Hypothalamus (tissue), 51 donors: ENCODE results near the gene RO60.
A peak's percentile ranks its signal among the peaks of the same experiment; 100 is the strongest.
"Not testable (repeated sequence)": the region's sequence is repeated elsewhere in the genome, so short reads cannot be mapped to it uniquely, and the experiment has no call there.

Source experiments
- DNase-seq, 51 donors: peaks; one replicate each; lab custom pipeline; 2025; lab: John Stamatoyannopoulos, UW

RO60 gene

DNA sequence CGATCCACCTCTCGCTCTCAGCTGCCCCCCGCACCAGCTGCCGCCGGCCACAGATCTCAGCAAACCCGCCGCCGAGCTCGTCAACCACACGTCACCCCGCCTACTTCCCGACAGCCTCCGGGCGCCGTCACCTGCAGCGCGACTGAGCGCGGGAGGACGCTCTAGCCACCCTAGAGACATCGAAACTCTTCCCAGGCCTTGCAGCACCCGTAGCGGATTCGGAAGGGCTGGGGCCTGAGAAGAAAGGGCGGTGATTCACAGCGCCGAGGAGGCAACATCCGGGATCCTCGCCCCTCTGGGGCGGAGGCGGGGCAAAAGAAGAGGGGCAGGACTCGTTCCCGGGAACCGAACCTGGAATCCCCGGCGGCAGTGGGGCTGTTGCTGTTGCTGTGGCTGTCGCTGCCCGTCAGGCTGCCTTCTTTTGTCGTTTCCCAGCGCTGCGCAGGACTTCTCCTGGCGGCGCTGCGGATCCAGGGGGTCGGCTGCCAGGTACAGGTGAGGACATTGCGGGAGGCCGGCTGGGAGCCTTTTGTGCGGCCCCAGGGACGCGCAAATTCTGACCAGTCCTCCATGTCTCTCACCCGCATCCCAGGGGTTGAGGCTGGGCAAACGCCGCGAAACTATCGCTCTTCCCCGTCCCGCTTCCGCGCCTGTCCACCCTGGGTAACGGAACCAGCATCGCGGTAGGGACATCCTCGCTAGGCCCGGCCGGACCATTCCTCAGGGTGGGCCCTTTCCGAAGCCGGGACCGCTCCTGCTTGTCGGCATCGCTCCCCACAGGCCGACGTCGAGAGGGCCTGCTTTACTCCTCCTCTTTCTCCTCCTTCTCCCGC lies at the start of gene RO60, which contains the start of gene UCHL5:
Gene RO60 (plus strand): TSS at position 331 of the 833 bp plus-strand sequence. CDS start 9,443 bp downstream, outside the sequence.
Gene UCHL5 (minus strand): TSS at position 79 of the 833 bp plus-strand sequence. CDS start 100 bp downstream, outside the sequence.
- peak; percentile 78 to 100 (median 96) for DNase-seq

DNA sequence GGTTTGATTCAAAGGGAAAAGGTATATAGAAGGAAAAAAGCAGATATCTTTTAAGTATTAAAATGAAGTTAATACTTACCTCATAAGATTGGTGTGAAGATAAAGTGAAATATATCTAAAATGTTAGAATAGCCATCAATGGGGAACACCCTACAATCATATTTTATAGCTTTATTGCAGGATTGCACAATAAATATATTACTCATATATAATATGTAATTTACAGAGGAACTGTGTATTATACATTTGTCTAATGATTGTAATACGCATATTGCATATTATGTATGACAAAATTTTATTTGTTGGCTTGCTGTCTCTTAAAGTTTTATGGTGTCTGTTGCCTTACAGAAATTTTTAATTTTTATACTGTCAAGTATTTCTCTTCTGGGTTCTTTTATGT lies 48.0 kb upstream of the RO60 start:
- no peak for DNase-seq

DNA sequence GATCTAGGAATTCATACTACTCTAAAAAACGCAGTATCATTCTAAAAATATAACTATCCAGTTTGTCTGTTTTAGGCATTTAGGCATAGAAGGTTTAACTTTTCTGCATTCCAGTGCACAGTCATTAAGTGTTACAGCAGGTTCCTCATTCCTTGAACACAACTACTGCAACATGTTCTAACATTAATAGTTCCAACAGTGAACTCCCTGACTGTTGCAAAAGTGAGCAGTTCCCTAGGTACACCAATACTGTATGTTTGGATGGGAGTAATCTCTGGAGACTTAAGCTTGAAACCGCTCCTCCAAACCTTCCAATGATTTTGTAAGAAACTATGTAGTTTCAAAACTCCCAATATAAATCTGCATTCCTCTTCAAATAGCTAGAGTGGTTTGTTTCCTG lies 46.4 kb upstream of the RO60 start:
- no peak for DNase-seq

DNA sequence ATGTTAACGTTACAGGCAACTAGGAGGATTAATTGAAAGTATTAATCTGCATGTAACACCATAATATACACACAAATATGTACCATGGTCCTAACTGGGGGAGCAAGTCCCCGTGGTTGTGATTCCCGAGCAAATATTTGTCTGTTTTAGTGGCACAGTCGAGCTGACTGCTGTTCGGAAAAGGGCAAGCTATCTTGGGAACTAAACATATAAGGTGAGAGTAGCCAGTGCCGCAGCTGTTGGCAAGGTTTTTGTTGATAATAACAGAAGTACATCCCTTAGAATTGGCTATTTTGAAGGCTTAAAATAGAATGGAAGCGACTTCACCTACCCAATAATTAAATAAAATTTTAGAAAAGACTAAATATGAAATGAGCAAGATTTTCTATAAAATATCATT lies 45.7 kb upstream of the RO60 start:
- no peak for DNase-seq

DNA sequence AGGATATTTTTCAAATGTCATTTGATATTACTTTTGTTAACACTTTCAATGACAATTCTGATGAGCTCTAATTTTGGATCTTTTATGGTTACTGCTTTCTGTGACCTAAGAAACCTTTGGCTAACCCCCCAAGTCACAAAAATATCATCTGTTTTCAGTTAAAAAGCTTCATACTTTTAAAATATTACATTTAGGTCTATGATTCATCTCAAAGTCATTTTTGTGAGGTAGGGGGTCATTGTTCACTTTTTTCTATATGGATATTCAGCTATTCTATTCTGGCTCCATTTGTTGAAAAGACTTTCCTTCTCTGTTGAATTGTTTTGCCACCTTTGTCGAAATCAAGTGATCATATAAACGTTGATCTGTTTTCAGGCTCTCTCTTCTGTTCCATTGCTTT lies 45.0 kb upstream of the RO60 start:
- no peak for DNase-seq

DNA sequence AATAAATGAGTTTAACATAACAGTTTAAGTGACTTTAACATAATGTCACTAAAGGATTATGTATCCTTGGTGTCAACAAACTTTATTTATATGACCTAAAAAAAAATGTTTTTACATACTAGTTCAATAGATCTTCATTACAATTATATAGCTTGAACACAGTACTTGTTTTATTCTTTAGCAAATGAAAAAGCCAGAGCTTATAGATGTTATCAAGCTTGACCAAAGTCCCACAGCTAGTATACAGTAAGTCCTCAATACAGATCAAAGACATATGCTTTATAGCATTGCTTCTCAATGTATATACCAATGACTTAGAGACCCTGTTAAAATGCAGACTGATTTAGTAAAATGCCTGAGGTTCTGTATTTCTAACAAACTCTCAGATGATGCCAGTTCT lies 42.6 kb upstream of the RO60 start:
- DNase-seq: no peak

DNA sequence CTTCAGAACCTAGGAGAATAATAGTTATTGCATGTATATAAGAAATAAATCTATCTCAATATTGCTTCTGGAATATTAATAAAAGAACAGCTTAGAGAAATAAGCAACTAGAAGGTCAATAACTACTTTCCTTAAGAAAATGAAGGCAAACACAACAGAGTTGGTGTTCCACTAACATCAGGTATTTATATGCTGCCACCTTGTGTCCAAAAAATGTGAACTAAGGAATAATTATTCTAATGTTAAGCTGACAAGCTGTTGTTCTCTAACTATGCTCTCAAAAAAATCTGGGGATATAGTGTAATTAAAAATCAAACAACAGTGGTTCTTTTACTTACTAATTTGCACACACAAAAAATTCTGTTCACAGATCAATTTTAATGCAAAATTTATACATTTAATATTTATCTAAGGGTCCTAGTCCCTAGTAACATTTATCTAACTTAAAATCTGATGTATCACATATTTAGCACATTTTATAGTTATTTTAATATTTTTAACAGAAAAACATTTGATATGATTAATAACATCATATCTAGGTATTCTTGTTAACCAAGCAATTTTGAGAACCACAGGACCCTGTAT lies 39.9 kb upstream of the RO60 start:
- DNase-seq: peak in 1 of 51 donors; percentile 31

DNA sequence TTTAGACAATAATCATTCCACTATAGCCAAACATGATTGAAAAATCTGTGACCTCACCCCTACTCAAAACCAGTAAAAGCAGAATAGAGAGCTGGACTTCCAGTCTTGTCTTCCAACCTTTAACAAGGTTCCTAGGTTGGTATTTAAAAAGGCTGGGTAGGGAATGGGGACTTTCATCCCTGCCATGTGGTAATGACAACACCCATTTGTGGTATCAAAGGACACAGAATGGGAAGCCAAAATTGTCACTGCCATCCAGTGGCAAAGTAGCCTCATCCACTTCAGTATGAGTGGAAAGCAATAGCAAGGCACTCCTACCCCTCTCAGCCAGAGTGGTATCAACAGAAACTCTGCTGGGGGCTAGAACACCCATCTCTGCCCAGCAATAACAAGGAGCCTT lies 34.2 kb upstream of the RO60 start:
- DNase-seq: no peak

DNA sequence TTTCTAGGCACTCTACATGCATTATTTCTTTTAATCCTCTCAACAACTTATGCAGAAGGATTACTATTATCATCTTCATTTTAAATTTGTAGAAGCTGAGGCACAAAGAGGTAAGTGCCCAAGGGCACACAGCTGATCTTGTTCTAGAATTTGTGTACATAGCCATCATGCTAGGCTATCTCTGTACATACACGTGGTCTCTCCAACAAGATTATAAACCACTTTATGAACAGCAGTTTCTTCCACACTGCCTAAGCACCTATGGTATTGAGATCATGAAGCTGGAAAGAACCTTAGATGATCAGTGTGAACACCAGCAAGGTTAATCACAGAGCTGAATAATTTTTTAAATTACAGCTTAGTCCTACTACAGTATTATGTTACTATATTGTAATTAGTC lies 29.1 kb upstream of the RO60 start:
- DNase-seq: no peak

DNA sequence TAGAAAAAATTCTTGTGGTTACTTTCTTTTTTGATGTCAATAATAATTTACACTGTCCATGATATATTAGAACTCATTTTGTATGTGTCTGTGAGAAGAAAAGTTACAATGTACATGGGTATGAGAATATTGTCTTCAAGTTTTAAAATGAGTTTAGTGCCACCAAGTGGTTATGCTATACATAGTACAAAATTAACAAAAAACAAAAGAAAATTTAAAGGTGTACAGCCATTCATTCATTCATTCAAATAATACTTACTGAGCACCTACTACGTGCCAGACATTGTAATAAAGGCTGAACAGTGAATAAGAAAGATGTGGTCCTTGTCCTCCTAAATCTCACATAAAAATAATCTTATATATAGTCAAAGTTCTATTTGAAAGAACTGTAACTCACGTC lies 28.0 kb upstream of the RO60 start:
- no peak for DNase-seq

DNA sequence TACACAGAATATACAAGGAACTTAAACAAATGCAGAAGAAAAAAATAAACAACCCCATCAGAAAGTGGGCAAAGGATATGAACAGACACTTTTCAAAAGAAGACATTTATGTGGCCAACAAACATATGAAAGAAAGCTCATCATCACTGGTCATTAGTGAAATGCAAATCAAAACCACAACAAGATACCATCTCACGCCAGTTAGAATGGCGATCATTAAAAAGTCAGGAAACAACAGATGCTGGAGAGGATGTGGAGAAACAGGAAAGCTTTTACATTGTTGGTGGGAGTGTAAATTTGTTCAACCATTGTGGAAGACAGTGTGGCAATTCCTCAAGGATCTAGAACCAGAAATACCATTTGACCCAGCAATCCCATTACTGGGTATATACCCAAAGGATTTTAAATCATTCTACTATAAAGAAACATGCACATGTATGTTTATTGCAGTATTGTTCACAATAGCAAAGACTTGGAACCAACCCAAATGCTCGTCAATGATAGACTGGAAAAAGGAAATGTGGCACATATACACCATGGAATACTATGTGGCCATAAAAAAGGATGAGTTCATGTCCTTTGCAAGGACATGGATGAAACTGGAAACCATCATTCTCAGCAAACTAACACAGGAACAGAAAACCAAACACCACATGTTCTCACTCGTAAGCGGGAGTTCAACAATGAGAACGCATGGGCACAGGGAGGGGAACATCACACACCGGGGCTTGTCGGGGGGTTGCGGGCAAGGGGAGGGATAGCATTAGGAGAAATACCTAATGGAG lies 26.6 kb upstream of the RO60 start:
- DNase-seq: not testable (repeated sequence)

DNA sequence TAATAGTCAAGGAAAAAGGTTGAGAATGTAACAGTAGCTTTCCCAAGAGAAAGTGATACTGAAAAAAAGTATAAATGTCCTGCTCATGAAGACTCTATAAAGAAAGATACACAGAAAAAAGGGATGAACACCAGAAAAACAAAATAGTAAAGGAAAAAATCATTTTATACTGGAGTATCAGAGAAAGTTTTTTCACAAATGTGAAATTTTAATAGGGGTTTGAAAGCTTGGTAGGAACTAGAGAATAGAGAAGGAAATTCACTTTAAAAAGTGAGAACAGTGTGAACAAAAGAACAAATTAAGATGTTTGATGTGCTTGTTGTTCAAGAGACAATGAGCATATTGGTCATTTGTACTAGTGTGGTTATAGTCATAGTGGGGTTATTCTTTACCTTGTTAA lies 25.8 kb upstream of the RO60 start:
- DNase-seq: no peak

DNA sequence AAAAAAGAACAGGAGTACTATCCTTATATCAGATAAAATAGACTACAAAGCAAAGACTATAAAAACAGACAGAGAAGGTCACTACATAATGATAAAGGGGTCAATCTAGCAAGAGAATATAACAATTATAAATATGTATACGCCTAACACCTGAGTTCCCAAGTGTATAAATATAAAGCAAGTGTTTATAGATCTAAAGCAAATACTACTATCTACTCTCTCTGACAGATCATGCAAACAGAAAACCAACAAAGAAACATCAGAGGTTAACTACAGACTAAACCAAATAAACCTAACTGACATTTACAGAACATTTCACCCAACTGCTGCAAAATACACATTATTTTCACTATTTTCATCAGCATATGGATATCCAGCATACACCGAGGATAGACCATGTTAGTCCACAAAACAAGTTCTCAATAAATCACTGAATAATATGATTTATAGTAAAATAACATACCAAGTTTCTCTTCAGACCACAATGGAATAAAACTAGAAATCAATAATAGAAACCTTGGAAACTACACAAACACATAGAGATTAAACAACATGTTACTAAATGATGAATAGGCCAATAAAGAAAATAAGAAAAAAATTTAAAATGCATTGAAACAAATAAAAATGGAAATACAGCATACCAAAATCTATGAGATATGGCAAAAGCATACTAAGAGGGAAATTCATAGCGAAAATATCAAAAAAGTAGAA lies 22.9 kb upstream of the RO60 start:
- DNase-seq: no peak

DNA sequence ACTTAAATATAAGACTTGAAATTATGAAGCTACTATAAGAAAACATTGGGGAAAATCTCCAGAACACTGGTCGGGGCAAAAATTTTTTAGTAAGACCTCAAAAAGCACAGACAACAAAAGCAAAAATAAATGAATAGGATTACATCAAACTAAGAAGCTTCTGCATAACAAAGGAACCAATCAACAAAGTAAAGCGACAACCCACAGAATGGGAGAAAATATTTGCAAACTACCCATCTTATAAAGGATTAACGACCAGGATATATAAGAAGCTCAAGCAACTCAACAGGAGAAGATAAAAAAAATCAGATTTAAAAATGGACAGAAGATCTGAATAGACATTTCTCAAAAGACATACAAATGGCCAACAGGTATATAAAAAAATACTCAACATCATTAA lies 19.4 kb upstream of the RO60 start:
- DNase-seq: no peak

DNA sequence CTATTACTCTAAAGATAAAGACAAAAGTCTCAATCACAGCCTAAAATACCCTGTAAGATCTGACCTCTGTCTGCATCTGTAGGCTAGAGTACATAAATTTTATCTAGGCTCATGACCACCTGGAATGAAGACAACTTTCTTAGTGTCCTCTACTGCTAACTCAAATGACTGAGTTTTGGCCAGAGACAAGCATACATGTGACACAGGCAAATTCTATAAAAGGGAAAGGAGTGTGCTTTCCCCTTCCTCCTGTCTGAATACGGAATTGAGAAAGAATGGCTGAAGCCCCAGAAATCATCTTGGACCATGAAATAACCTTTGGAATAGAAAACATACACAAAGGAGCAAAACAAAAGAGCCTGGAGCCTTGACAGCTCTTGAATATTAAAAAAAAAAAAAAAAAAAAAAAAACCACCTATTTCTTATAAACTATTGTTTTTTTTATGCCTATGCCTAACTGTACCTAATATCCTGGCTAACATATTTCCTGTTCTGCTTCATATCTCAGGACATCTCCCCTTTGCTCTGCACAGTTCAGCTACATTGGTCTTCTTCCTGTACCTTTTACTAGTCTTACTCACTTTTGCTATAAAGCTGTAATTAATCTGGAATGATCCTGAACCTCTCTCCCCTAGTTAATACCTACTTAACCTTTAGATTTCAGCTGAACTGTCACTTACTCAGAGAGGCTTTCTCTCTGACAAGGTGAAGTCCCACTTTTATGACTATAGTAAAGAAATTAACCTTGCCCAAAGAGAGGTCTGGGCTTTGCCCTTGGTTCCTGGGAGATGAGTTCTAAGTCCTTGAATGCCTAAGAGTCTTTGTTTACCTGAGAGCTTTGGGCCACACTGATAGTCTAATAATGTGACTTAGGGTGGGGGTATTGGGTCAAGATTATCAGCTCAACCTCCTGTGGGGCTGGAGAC lies 16.4 kb upstream of the RO60 start:
- DNase-seq: peak in 1 of 51 donors; percentile 2

DNA sequence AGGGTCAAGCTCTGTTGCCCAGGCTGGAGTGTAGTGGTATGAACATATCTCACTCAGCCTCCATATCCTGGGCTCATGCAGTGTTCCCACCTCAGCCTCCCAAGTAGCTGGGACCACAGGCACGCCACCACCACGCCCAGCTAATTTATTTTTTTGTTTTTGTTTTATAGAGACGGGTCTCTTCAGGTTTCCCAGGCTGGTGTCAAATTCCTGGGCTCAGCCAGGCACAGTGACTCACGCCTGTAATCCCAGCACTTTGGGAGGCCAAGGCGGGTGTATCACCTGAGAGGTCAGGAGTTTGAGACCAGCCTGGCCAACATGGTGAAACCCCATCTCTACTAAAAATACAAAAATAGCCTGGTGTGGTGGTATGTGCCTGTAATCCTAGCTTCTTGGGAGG lies 10.5 kb upstream of the RO60 start:
- not testable (repeated sequence) for DNase-seq

DNA sequence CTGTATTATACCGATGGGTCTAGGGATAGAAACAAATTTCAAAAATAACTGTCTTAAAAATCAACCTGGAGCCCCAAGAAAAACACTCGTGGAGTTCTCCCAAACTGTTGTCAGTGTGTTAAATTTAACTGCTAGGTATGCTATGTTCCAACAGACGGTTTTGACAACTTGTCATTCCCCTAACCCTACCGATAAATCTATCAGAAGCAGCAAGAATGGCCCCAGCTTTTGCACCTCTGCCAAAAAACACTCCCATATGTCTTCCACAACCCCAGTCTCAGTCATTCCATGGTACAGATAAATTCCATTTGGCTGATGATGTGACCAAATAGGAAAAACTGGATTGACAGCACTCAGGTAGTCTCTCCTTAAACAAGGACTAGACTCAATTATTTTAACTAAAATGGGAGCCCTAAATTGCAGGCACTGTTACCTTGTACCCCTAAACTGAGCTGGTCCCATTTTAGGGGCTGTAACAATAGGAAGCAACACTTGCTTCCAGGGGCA lies 5.2 kb upstream of the RO60 start:
- DNase-seq: no peak

DNA sequence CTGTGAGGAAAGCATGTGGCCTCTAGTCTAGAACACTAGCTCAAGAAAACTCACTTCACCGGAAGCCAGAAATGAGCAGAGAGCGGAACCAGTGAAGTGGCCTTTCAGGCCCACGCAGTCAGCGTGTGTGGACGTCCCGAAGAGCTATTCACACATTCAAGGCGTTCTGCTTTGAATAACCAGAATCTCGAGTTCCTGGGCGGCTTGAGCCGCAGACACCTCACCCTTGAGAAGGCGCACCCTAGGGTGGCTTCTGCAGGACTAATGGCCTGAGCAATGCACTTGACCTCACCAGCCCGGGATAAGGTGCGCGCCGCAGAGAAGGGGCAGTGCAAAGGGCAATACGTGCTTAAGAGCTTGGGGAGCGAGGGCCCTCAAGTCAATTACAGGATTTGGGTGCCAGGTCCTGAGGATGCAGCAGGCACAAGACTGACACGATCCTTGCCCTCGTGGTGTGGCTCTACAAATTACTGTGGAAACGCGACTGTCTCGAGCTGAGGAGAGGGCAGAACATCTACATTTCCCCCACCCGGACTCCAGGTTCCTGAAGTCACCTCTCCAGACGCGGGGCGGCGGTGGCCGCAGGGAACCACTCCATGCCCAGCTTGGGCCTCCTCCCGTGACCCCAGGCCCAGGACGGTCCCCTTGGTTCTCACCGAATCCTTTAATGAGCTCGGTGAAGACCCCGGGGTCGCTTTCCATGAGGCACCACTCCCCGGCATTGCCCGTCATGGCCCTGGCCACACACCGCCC lies 707 bp upstream of the RO60 start:
- peak in 18 of 51 donors; percentile 5 to 59 (median 24) for DNase-seq

DNA sequence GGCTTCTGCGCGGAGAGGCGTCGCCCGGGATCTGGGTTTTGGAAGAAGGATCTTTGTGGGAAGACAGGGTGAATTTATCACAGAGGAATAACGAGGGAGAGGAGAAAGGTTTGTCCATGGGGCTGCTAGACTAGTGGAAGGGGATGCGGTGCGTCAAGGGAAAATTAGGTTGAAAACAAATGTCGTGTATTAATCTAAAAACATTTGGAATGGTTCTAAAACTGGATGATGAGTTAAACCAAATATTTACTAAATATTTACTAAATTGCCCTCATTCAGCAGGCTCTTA lies 647 bp downstream of the RO60 start:
- DNase-seq: no peak
